NK-92 (cell line): ENCODE measurements around the gene SPR.

ENCODE experiments used
- DNase-seq: peaks from one replicate; lab custom pipeline; 2025; ENCODE audit not compliant: unreplicated experiment; lab: John Stamatoyannopoulos, UW

The SPR gene

GRCh38 chr2:72915320-72915906, 28.2 kb downstream of the SPR start:
- no peak for DNase-seq

- no peak for DNase-seq
Observed at GRCh38 chr2:72915907-72916742, 28.9 kb downstream of the SPR start.

GRCh38 chr2:72916743-72917137, 29.5 kb downstream of the SPR start:
- no peak for DNase-seq

- DNase-seq, result no peak
Observed at GRCh38 chr2:72917138-72917876, 30.1 kb downstream of the SPR start, which contains the start of gene EMX1. EMX1 (plus strand) TSS chr2:72917519; CDS start chr2:72917853, 334 bp downstream.

GRCh38 chr2:72917877-72918553, 30.8 kb downstream of the SPR start:
- DNase-seq, result no peak

GRCh38 chr2:72919414-72920317, 32.5 kb downstream of the SPR start:
- DNase-seq, result no peak

- no peak for DNase-seq
Observed at GRCh38 chr2:72920318-72921087, 33.3 kb downstream of the SPR start.

GRCh38 chr2:72921088-72921851, 34.1 kb downstream of the SPR start:
- DNase-seq, result no peak

GRCh38 chr2:72921853-72922252, 34.6 kb downstream of the SPR start:
- DNase-seq, result no peak

GRCh38 chr2:72923833-72924352, 36.7 kb downstream of the SPR start:
- no peak for DNase-seq

GRCh38 chr2:72924353-72925240, 37.4 kb downstream of the SPR start:
- DNase-seq, result no peak

GRCh38 chr2:72925328-72925943, 38.2 kb downstream of the SPR start:
- DNase-seq, result no peak

GRCh38 chr2:72926368-72926767, 39.2 kb downstream of the SPR start:
- no peak for DNase-seq

GRCh38 chr2:72926811-72927465, 39.7 kb downstream of the SPR start:
- DNase-seq, result no peak

GRCh38 chr2:72927619-72928550, 40.7 kb downstream of the SPR start:
- DNase-seq, result no peak

GRCh38 chr2:72929010-72929409, 41.8 kb downstream of the SPR start:
- DNase-seq, result no peak
